IMR-90 (cell line): ENCODE results near the gene EXTL2. TPM values are rescaled to one million over a fixed set of nuclear protein-coding genes. Genes with fewer than 3 reads are reported as not detected.

Experiments used
- ATAC-seq: fragments of 200-7000 bp; cut with Tn5 transposase; 2 replicates; pipeline ENCODE4 v1.9.1; 2020; ENCODE audit warnings: low read depth, mild to moderate bottlenecking, moderate library complexity
- BruUV-seq: library from RNA; stranded (reverse); fragments of 400-500 nt; replicated peaks from 2 replicates; lab custom pipeline; 2021; lab: Mats Ljungman, UMichigan
- CTCF ChIA-PET: fragments of 300-600 bp; formaldehyde crosslinking; extraction: SDS; loops from one replicate; lab custom pipeline; 2021; ENCODE audit warnings: antibody characterized with exemption; lab: Yijun Ruan, JAX
- POLR2A ChIA-PET: fragments of 300-600 bp; sonication (Branson Sonifier 250); formaldehyde crosslinking; loops from one replicate; lab custom pipeline; 2022; ENCODE audit warnings: antibody characterized with exemption; ENCODE audit not compliant: unreplicated experiment; lab: Charles Lee
- DNase-seq: peaks from one replicate; pipeline ENCODE4 v3.0.0; 2013
- H2AFZ ChIP-seq: replicated peaks from 2 replicates; pipeline ENCODE3; 2013; ENCODE audit warnings: low read length, mild to moderate bottlenecking; ENCODE audit not compliant: poor library complexity
- H2AK5ac ChIP-seq: 2 replicates; pipeline ENCODE4 v1.6.1; 2013; ENCODE audit warnings: low read depth, low read length, inconsistent platforms
- H2AK9ac ChIP-seq: replicated peaks from 2 replicates; pipeline ENCODE3; 2013; ENCODE audit warnings: mild to moderate bottlenecking, low read depth, low read length, moderate library complexity; ENCODE audit not compliant: poor library complexity
- H2BK120ac ChIP-seq: 2 replicates; pipeline ENCODE4 v1.6.1; 2013; ENCODE audit warnings: low read depth, low read length, inconsistent platforms
- H2BK15ac ChIP-seq: 3 replicates; pipeline ENCODE4 v1.6.1; 2013; ENCODE audit warnings: low read depth, low read length, inconsistent platforms
- H2BK20ac ChIP-seq: 2 replicates; pipeline ENCODE4 v1.6.1; 2013; ENCODE audit warnings: low read depth, mild to moderate bottlenecking, inconsistent platforms, low read length, moderate library complexity
- H2BK5ac ChIP-seq: 2 replicates; pipeline ENCODE4 v1.6.1; 2013; ENCODE audit warnings: mild to moderate bottlenecking, low read depth, low read length, inconsistent platforms; ENCODE audit not compliant: poor library complexity, severe bottlenecking
- H3K14ac ChIP-seq: replicated peaks from 2 replicates; pipeline ENCODE4 v1.6.1; 2013; ENCODE audit warnings: low read depth, low read length, inconsistent platforms
- H3K18ac ChIP-seq: 2 replicates; pipeline ENCODE4 v1.6.1; 2013; ENCODE audit warnings: low read depth, low read length, control low read depth
- H3K23ac ChIP-seq: 2 replicates; pipeline ENCODE4 v1.6.1; 2013; ENCODE audit warnings: low read depth, low read length, inconsistent platforms
- H3K27ac ChIP-seq: 2 replicates; pipeline ENCODE4 v1.5.1; 2013; ENCODE audit warnings: mild to moderate bottlenecking, control low read depth, low read length; ENCODE audit not compliant: insufficient read depth
- H3K27me3 ChIP-seq: 2 replicates; pipeline ENCODE4 v1.6.1; 2013; ENCODE audit warnings: low read length; ENCODE audit not compliant: control insufficient read depth, insufficient read depth
- H3K36me3 ChIP-seq: 2 replicates; pipeline ENCODE4 v1.6.1; 2013; ENCODE audit warnings: low read length, mixed read lengths; ENCODE audit not compliant: control insufficient read depth, insufficient read depth
- H3K4ac ChIP-seq: 2 replicates; pipeline ENCODE4 v1.6.1; 2013; ENCODE audit warnings: low read depth, low read length, inconsistent platforms
- H3K4me1 ChIP-seq: 2 replicates; pipeline ENCODE4 v1.6.1; 2013; ENCODE audit warnings: low read length, mixed read lengths; ENCODE audit not compliant: control insufficient read depth, insufficient read depth
- H3K4me2 ChIP-seq: 2 replicates; pipeline ENCODE4 v1.6.1; 2013; ENCODE audit warnings: low read depth, mild to moderate bottlenecking, control low read depth, low read length, moderate library complexity
- H3K4me3 ChIP-seq: 2 replicates; pipeline ENCODE4 v1.5.1; 2013; ENCODE audit warnings: low read depth, mild to moderate bottlenecking, control low read depth, low read length, moderate library complexity; ENCODE audit not compliant: insufficient read depth
- H3K56ac ChIP-seq: 2 replicates; pipeline ENCODE4 v1.6.1; 2013; ENCODE audit warnings: low read length, inconsistent platforms; ENCODE audit not compliant: insufficient read depth; ENCODE audit errors: extremely low read depth
- H3K79me1 ChIP-seq, 2 experiments: 2 replicates each; pipeline ENCODE4 v1.6.1; 2013; ENCODE audit warnings: low read length in 2 of 2, inconsistent platforms in 1 of 2, low read depth in 1 of 2
- H3K9ac ChIP-seq: 2 replicates; pipeline ENCODE4 v1.6.1; 2013; ENCODE audit warnings: low read depth, low read length, control low read depth
- H3K9me1 ChIP-seq: 2 replicates; pipeline ENCODE4 v1.6.1; 2013; ENCODE audit warnings: low read length, inconsistent platforms; ENCODE audit not compliant: insufficient read depth
- H3K9me3 ChIP-seq: 2 replicates; pipeline ENCODE4 v1.6.1; 2013; ENCODE audit warnings: low read length; ENCODE audit not compliant: control insufficient read depth, insufficient read depth
- H4K20me1 ChIP-seq: 2 replicates; pipeline ENCODE4 v1.6.1; 2013; ENCODE audit warnings: low read length, inconsistent platforms; ENCODE audit not compliant: insufficient read depth
- H4K5ac ChIP-seq: 2 replicates; pipeline ENCODE4 v1.6.1; 2013; ENCODE audit warnings: mild to moderate bottlenecking, low read depth, low read length, control low read depth
- H4K8ac ChIP-seq, 2 experiments: 2 replicates each; pipeline ENCODE4 v1.6.1; 2013; ENCODE audit warnings: low read depth in 2 of 2, low read length in 2 of 2, control low read depth in 1 of 2, inconsistent platforms in 1 of 2
- H4K91ac ChIP-seq: 2 replicates; pipeline ENCODE4 v1.6.1; 2013; ENCODE audit warnings: low read depth, low read length, inconsistent platforms; ENCODE audit not compliant: insufficient read depth
- MXI1 ChIP-seq: IDR thresholded peaks from 2 replicates; pipeline ENCODE4 v1.6.1; 2012; ENCODE audit warnings: low read depth, mild to moderate bottlenecking, low read length, moderate library complexity, borderline replicate concordance
- NFE2L2 ChIP-seq: fragments of 150-350 bp; IDR thresholded peaks from 2 replicates; pipeline ENCODE4 v1.6.1; 2016; ENCODE audit warnings: low read depth, mild to moderate bottlenecking, low read length
- POLR2A ChIP-seq: IDR thresholded peaks from 2 replicates; pipeline ENCODE4 v1.6.1; 2012; ENCODE audit warnings: mild to moderate bottlenecking, low read depth, low read length
- RCOR1 ChIP-seq: IDR thresholded peaks from 2 replicates; pipeline ENCODE4 v1.6.1; 2012; ENCODE audit warnings: mild to moderate bottlenecking, low read length, improper control_type of control experiment; ENCODE audit not compliant: insufficient replicate concordance
- SMC3 ChIP-seq: fragments of 150-350 bp; IDR thresholded peaks from 2 replicates; pipeline ENCODE4 v1.6.1; 2016; ENCODE audit warnings: low read depth, mild to moderate bottlenecking, antibody characterized with exemption, low read length, moderate library complexity
- dilution Hi-C: fragments of 300-500 bp; cut with HindIII; formaldehyde crosslinking; loops from one replicate; pipeline ENCODE4 v1.14.3; 2018; ENCODE audit warnings: low sequenced_read_pairs; ENCODE audit not compliant: unreplicated experiment
- in situ Hi-C: fragments of 300-500 bp; cut with MboI; formaldehyde crosslinking; loops from 3 replicates; pipeline ENCODE4 v1.14.3; 2019; ENCODE audit warnings: low sequenced_read_pairs, inconsistent platforms, mixed read lengths
- intact Hi-C: fragments of 100-400 bp; cut with micrococcal nuclease; formaldehyde crosslinking; loops from 2 replicates; pipeline ENCODE4 v1.10.0; 2022
- polyA plus RNA-seq, 3 experiments: library from polyadenylated mRNA; depleted of rRNA; stranded (reverse); fragments of >200 nt; gene quantifications; 2 replicates each; pipeline ENCODE4 v1.2.3, GENCODE V29; 2012; ENCODE audit warnings: low replicate concordance in 1 of 3
- total RNA-seq: library from RNA; depleted of rRNA; stranded (reverse); fragments of >200 nt; gene quantifications from 2 replicates; pipeline ENCODE4 v1.2.3, GENCODE V29; 2012
- TF ChIP-seq, protein P1 (sequence below): fragments of 150-350 bp; IDR thresholded peaks from 2 replicates; pipeline ENCODE4 v1.6.1; 2016; ENCODE audit warnings: low read depth, mild to moderate bottlenecking, low read length, moderate library complexity, borderline replicate concordance

EXTL2 gene
- total and polyA plus RNA-seq, 2 of the 4 experiments (the other 2 are of a cell fraction): 24.9 to 27.6 TPM

DNA sequence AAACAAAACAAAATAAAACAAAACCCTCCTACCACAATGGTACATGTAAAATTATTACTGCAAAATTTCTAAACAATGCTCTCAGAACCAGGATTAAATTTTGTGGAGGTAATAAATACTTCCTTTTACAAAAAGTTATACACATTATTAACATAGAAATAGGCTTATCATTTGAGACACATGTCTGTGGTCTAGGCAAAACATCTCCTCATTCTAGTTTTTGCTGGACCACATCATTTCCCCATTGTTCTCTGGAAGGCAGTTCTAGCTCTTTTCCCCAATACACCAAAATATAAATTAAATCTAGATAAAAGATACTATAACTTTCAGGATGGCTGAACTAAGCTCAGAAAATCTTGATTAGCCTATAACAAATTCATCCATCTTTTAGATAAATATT, 18.4 kb downstream of the EXTL2 start:
- Histone ChIP-seq H3K4me3 (no peak overlapping the region), H3K27ac (no peak overlapping the region), H3K79me1 (no peaks in the 10 kb centered on the region; a peak in 1 of 4 replicates), H3K4ac (no peak overlapping the region), H3K4me1 (no peaks in the 10 kb centered on the region), H3K14ac (no peak overlapping the region), H4K5ac (no peak overlapping the region), H2BK15ac (no peak overlapping the region), H2BK5ac (no peak overlapping the region), H3K18ac (no peak overlapping the region), H3K9me1 (no peaks in the 10 kb centered on the region), H3K4me2 (no peak overlapping the region), H2BK120ac (no peak overlapping the region), H3K9me3 (peaks cover 2% of the 10 kb centered on the region), H2AFZ (no peak overlapping the region), H3K56ac (no peak overlapping the region), H2AK9ac (no peak overlapping the region), H3K36me3 (peaks cover 7% of the 10 kb centered on the region), H3K23ac (no peak overlapping the region), H4K91ac (no peak overlapping the region), H4K20me1 (no peaks in the 10 kb centered on the region), H3K27me3 (no peaks in the 10 kb centered on the region), H3K9ac (no peak overlapping the region), H4K8ac (no peak overlapping the region), H2AK5ac (no peak overlapping the region), H2BK20ac (no peak overlapping the region)
- in situ Hi-C loops: loop anchor here (25.0 kb wide), 1 partner anchor 614 kb away; the partner anchor contains the start of gene RTCA
- DNase-seq: no peak
- BruUV-seq: no TSS peak
- CTCF ChIA-PET: no interaction called here
- no peak for TF ChIP-seq POLR2A
- no peak for TF ChIP-seq NFE2L2
- TF ChIP-seq MXI1: no peak
- TF ChIP-seq RCOR1: no peak
- TF ChIP-seq, protein P1, sequence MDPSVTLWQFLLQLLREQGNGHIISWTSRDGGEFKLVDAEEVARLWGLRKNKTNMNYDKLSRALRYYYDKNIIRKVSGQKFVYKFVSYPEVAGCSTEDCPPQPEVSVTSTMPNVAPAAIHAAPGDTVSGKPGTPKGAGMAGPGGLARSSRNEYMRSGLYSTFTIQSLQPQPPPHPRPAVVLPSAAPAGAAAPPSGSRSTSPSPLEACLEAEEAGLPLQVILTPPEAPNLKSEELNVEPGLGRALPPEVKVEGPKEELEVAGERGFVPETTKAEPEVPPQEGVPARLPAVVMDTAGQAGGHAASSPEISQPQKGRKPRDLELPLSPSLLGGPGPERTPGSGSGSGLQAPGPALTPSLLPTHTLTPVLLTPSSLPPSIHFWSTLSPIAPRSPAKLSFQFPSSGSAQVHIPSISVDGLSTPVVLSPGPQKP: no peak
- TF ChIP-seq SMC3: no peak
- dilution Hi-C loops: loop anchor here (25.0 kb wide), 1 partner anchor 414 kb away; no protein-coding TSS in a partner anchor
- intact Hi-C loops: no loop called here
- no peak for ATAC-seq
- POLR2A ChIA-PET: no interaction called here
